BE2C (cell line): ENCODE results near the gene SIPA1L3.

Source experiments
- DNase-seq: peaks from one replicate; pipeline ENCODE4 v3.0.0-alpha.2; 2020
- H3K27me3 ChIP-seq: fragments of 250-450 bp; sonication (Bioruptor Pico); 2 replicates; pipeline ENCODE4 v1.5.1; 2020; ENCODE audit warnings: mild to moderate bottlenecking
- H3K36me3 ChIP-seq: fragments of 250-450 bp; sonication (Bioruptor Pico); 2 replicates; pipeline ENCODE4 v1.5.1; 2020; ENCODE audit warnings: mild to moderate bottlenecking
- H3K4me1 ChIP-seq: fragments of 250-450 bp; sonication (Bioruptor Pico); 2 replicates; pipeline ENCODE4 v1.5.1; 2020
- H3K4me3 ChIP-seq: 2 replicates; pipeline ENCODE4 v1.5.1; 2011; ENCODE audit warnings: low read depth, low read length
- H3K9me3 ChIP-seq: fragments of 250-450 bp; sonication (Bioruptor Pico); 2 replicates; pipeline ENCODE4 v1.5.1; 2020
- CTCF ChIP-seq: IDR thresholded peaks from 2 replicates; pipeline ENCODE4 v1.5.1; 2012; ENCODE audit warnings: mild to moderate bottlenecking, low read depth, low read length

SIPA1L3 gene

DNA sequence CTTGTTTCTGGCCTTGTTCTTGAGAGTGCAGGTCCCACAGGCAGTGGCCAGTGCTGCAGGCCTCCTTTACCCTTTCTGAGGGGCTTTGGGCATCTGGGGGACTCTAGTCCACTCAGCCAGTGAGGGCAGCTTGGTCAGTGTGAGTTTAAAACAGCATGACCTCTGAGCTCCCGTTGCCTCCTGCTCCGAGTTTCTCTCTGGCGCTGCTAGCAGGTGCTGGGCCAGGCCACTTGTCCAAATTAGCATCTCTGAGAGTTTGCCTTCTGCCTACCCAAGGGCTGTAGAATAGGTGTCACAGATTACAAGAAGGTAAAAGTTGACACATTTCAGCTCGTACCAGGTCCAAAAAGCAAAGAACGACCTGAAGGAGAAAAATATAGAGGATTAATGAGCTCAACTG is 105.9 kb downstream of the SIPA1L3 start:
- DNase-seq: no peak
- H3K9me3 ChIP-seq: no peaks in the 10 kb centered on the region
- H3K27me3 ChIP-seq: no peaks in the 10 kb centered on the region
- no peaks in the 10 kb centered on the region for H3K4me1 ChIP-seq
- no peaks in the 10 kb centered on the region for H3K36me3 ChIP-seq
- TF ChIP-seq CTCF: no peak
- no peak overlapping the region for H3K4me3 ChIP-seq

GRCh38 chr19:38013913-38014580 is 107.0 kb downstream of the SIPA1L3 start:
- Histone ChIP-seq H3K27me3 (no peaks in the 10 kb centered on the region), H3K9me3 (no peaks in the 10 kb centered on the region), H3K4me1 (no peaks in the 10 kb centered on the region), H3K36me3 (no peaks in the 10 kb centered on the region), H3K4me3 (no peak overlapping the region)
- no peak for TF ChIP-seq CTCF
- DNase-seq: no peak

GRCh38 chr19:38015216-38015615 is 108.2 kb downstream of the SIPA1L3 start:
- H3K9me3 ChIP-seq: no peaks in the 10 kb centered on the region
- H3K36me3 ChIP-seq: no peaks in the 10 kb centered on the region
- no peak for TF ChIP-seq CTCF
- DNase-seq: no peak
- H3K4me3 ChIP-seq: no peak overlapping the region
- H3K27me3 ChIP-seq: no peaks in the 10 kb centered on the region
- H3K4me1 ChIP-seq: no peaks in the 10 kb centered on the region

GRCh38 chr19:38015761-38016160 is 108.8 kb downstream of the SIPA1L3 start:
- Histone ChIP-seq H3K4me3 (no peak overlapping the region), H3K36me3 (no peaks in the 10 kb centered on the region), H3K4me1 (no peaks in the 10 kb centered on the region), H3K9me3 (no peaks in the 10 kb centered on the region), H3K27me3 (no peaks in the 10 kb centered on the region)
- TF ChIP-seq CTCF: no peak
- no peak for DNase-seq

DNA sequence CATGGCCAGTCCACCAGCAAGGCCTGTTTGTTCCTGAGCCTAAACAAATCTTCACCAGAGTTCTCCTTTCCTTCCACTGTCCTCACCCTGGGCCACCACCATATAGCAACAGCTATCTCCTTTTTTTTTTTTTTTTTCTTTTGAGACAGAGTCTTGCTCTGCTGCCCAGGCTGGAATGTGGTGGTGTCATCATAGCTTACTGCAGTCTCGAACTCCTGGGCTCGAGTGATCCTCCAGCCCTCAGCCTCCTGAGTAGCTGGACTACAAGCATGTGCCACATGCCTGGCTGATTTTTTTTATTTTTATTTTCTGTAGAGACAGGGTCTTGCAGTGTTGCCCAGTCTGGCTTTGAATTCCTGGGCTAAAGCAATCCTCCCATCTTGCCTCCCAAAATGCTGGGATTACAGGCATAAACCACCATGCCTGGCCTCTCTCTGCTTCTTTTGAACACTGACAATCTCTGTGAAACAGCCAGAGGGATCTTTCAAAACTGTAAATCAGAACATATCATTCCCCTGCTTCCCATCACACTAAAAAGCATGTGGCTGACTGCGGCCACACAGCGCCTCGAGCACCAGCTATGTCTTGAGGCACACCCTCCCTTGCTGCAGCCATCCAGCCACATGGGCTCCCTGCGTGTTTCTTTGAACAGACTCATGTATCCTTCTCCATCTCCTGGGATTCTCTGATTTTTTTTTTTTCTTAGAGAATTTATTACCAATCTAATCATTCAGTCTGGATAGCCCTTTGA is 110.6 kb downstream of the SIPA1L3 start:
- TF ChIP-seq CTCF: no peak
- Histone ChIP-seq H3K27me3 (no peaks in the 10 kb centered on the region), H3K4me1 (no peaks in the 10 kb centered on the region), H3K9me3 (no peaks in the 10 kb centered on the region), H3K36me3 (no peaks in the 10 kb centered on the region), H3K4me3 (no peak overlapping the region)
- DNase-seq: no peak

GRCh38 chr19:38018694-38019395 is 111.8 kb downstream of the SIPA1L3 start:
- no peaks in the 10 kb centered on the region for H3K4me1 ChIP-seq
- no peak overlapping the region for H3K4me3 ChIP-seq
- DNase-seq: no peak
- no peak for TF ChIP-seq CTCF
- H3K27me3 ChIP-seq: no peaks in the 10 kb centered on the region
- no peaks in the 10 kb centered on the region for H3K36me3 ChIP-seq
- H3K9me3 ChIP-seq: no peaks in the 10 kb centered on the region
